Osteoblast (primary cell): ENCODE data around the gene RTP2. TPM values are rescaled to one million over a fixed set of nuclear protein-coding genes. Genes with fewer than 3 reads are reported as not detected.

Experiments used
- DNase-seq: peaks from one replicate; pipeline ENCODE4 v3.0.0; 2011; ENCODE audit warnings: low spot score, mixed read lengths; ENCODE audit not compliant: insufficient read length; ENCODE audit errors: missing footprints
- H2AFZ ChIP-seq: 2 replicates; pipeline ENCODE4 v1.6.0; 2011; ENCODE audit warnings: mild to moderate bottlenecking, low read length
- H3K27ac ChIP-seq: 2 replicates; pipeline ENCODE4 v1.5.1; 2011; ENCODE audit warnings: mild to moderate bottlenecking, low read depth, low read length, moderate library complexity
- H3K27me3 ChIP-seq: 2 replicates; pipeline ENCODE4 v1.6.0; 2012; ENCODE audit warnings: mild to moderate bottlenecking, control low read depth, inconsistent platforms, low read length, moderate library complexity; ENCODE audit not compliant: insufficient read depth
- H3K36me3 ChIP-seq: 2 replicates; pipeline ENCODE4 v1.5.1; 2011; ENCODE audit warnings: mild to moderate bottlenecking, low read length, control low read depth, moderate library complexity; ENCODE audit not compliant: insufficient read depth
- H3K4me1 ChIP-seq: 2 replicates; pipeline ENCODE4 v1.5.1; 2011; ENCODE audit warnings: mild to moderate bottlenecking, low read length, control low read depth, moderate library complexity; ENCODE audit not compliant: insufficient read depth
- H3K4me2 ChIP-seq: 2 replicates; pipeline ENCODE4 v1.6.0; 2011; ENCODE audit warnings: mild to moderate bottlenecking, low read length; ENCODE audit not compliant: insufficient read depth
- H3K4me3 ChIP-seq: fragments of 200-600 bp; sonication (generic); 3 replicates; pipeline ENCODE4 v1.5.1; 2012; ENCODE audit warnings: mild to moderate bottlenecking, low read length, inconsistent platforms; ENCODE audit not compliant: insufficient read depth
- H3K79me2 ChIP-seq: 2 replicates; pipeline ENCODE4 v1.6.0; 2012; ENCODE audit warnings: mild to moderate bottlenecking, low read length, control low read depth, inconsistent platforms; ENCODE audit not compliant: insufficient read depth
- H3K9me3 ChIP-seq: 2 replicates; pipeline ENCODE4 v1.5.1; 2011; ENCODE audit warnings: low read depth, low read length, control low read depth
- H4K20me1 ChIP-seq: 2 replicates; pipeline ENCODE4 v1.6.0; 2012; ENCODE audit warnings: mild to moderate bottlenecking, low read length, control low read depth; ENCODE audit not compliant: insufficient read depth
- CTCF ChIP-seq: IDR thresholded peaks from 2 replicates; pipeline ENCODE4 v1.5.1; 2011; ENCODE audit warnings: mild to moderate bottlenecking, low read depth, low read length, moderate library complexity; ENCODE audit errors: extremely low read depth
- total RNA-seq: library from RNA; depleted of rRNA; stranded (reverse); fragments of >200 nt; gene quantifications from 2 replicates; pipeline ENCODE4 v1.2.3, GENCODE V29; 2012

The RTP2 gene
- total RNA-seq, 1 donor, result not detected

GRCh38 chr3:187696021-187696420 is 6.3 kb downstream of the RTP2 start:
- Histone ChIP-seq H3K27ac (no peak overlapping the region), H2AFZ (no peak overlapping the region)
- no peak for TF ChIP-seq CTCF

GRCh38 chr3:187695449-187695848 is 6.9 kb downstream of the RTP2 start:
- H3K4me2 ChIP-seq, result peak overlapping the region; percentile 16
- no peaks in the 10 kb centered on the region for H3K36me3 ChIP-seq
- TF ChIP-seq CTCF, result no peak
- H3K27ac ChIP-seq, result no peak overlapping the region
- no peaks in the 10 kb centered on the region for H3K4me1 ChIP-seq
- no peak for DNase-seq
- no peaks in the 10 kb centered on the region for H3K79me2 ChIP-seq
- H4K20me1 ChIP-seq, result no peaks in the 10 kb centered on the region
- H3K9me3 ChIP-seq, result no peaks in the 10 kb centered on the region
- H3K4me3 ChIP-seq, result no peak overlapping the region
- no peak overlapping the region for H2AFZ ChIP-seq
- H3K27me3 ChIP-seq, result peaks cover 11% of the 10 kb centered on the region

More at GRCh38 chr3:187696021-187696420, 6.3 kb downstream of the RTP2 start:
- H3K27me3 ChIP-seq, result peaks cover 9% of the 10 kb centered on the region
- no peaks in the 10 kb centered on the region for H3K79me2 ChIP-seq
- H3K36me3 ChIP-seq, result no peaks in the 10 kb centered on the region
- no peak overlapping the region for H3K4me3 ChIP-seq
- no peak overlapping the region for H3K4me2 ChIP-seq
- H3K4me1 ChIP-seq, result no peaks in the 10 kb centered on the region
- H4K20me1 ChIP-seq, result no peaks in the 10 kb centered on the region
- no peak for DNase-seq
- no peaks in the 10 kb centered on the region for H3K9me3 ChIP-seq

GRCh38 chr3:187694801-187695200 is 7.6 kb downstream of the RTP2 start:
- H3K4me1 ChIP-seq, result no peaks in the 10 kb centered on the region
- no peak for DNase-seq
- H3K79me2 ChIP-seq, result no peaks in the 10 kb centered on the region
- H2AFZ ChIP-seq, result no peak overlapping the region
- H4K20me1 ChIP-seq, result no peaks in the 10 kb centered on the region
- H3K27me3 ChIP-seq, result peaks cover 11% of the 10 kb centered on the region
- H3K4me2 ChIP-seq, result no peak overlapping the region
- no peak overlapping the region for H3K4me3 ChIP-seq
- no peaks in the 10 kb centered on the region for H3K36me3 ChIP-seq
- TF ChIP-seq CTCF, result no peak
- H3K27ac ChIP-seq, result no peak overlapping the region
- H3K9me3 ChIP-seq, result no peaks in the 10 kb centered on the region

GRCh38 chr3:187693431-187693830 is 8.9 kb downstream of the RTP2 start:
- H3K27me3 ChIP-seq, result peaks cover 18% of the 10 kb centered on the region
- no peak for DNase-seq
- no peak overlapping the region for H3K27ac ChIP-seq
- no peaks in the 10 kb centered on the region for H3K9me3 ChIP-seq
- H3K36me3 ChIP-seq, result no peaks in the 10 kb centered on the region
- no peaks in the 10 kb centered on the region for H4K20me1 ChIP-seq
- H3K4me1 ChIP-seq, result no peaks in the 10 kb centered on the region
- no peak overlapping the region for H3K4me2 ChIP-seq
- H3K4me3 ChIP-seq, result no peak overlapping the region
- H2AFZ ChIP-seq, result no peak overlapping the region
- no peaks in the 10 kb centered on the region for H3K79me2 ChIP-seq
- no peak for TF ChIP-seq CTCF
